Activated T-cell treated with anti-CD3 and anti-CD28 coated beads, Interleukin-2, amount 50 U/mL, for 4 hours (primary cell): ENCODE results near the gene FOXP1. TPM values are rescaled to one million over a fixed set of nuclear protein-coding genes. Genes with fewer than 3 reads are reported as not detected.

Experiments used
- ATAC-seq, 2 donors: fragments of 200-7000 bp; cut with Tn5 transposase; one replicate each; pipeline ENCODE4 v1.10.0; 2021
- DNase-seq: peaks from one replicate; pipeline ENCODE4 v3.0.0-alpha.2; 2020
- H3K27me3 Mint-ChIP-seq: one replicate; pipeline ENCODE4 v1.8.0; 2021; ENCODE audit warnings: low read depth, mixed read lengths
- H3K36me3 Mint-ChIP-seq: one replicate; pipeline ENCODE4 v1.8.0; 2022; ENCODE audit warnings: mixed read lengths; ENCODE audit not compliant: insufficient read depth
- H3K4me1 Mint-ChIP-seq: one replicate; pipeline ENCODE4 v1.8.0; 2021; ENCODE audit warnings: low read depth, mixed read lengths
- H3K4me3 Mint-ChIP-seq: one replicate; pipeline ENCODE4 v1.8.0; 2021; ENCODE audit warnings: mild to moderate bottlenecking, moderate library complexity, mixed read lengths
- H3K9me3 Mint-ChIP-seq: one replicate; pipeline ENCODE4 v1.8.0; 2021; ENCODE audit warnings: mixed read lengths
- total RNA-seq, 3 donors: library from RNA; stranded (reverse); gene quantifications; one replicate each; pipeline ENCODE4 v1.2.1, GENCODE V29; 2021

FOXP1 gene
- total RNA-seq, 3 donors from 2014 or later: 251 to 263 (median 256) TPM

DNA sequence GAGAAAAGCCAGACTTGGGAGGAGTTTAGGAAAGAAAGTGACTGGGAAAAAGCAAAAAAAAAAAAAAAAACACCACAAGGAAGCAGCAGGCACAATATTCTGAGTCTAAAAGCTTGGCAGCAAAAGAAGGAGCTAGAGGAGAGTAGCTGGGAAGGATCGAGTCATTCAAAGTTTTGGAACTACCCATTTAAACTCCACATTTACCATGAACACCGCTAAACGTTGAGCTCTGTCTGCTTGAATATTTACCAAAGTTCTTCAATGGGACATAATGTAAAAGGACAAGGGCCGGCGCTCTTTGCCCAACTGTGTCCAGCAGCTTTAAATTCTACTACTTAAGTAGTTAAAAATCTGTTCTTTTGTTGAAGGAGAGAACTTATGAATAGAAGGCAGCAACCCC lies 481.9 kb downstream of the FOXP1 start:
- Mint-ChIP-seq H3K4me1 (peaks cover 88% of the 10 kb centered on the region), H3K4me3 (peak overlapping the region; percentile 52), H3K36me3 (peaks cover 54% of the 10 kb centered on the region), H3K27me3 (no peaks in the 10 kb centered on the region), H3K9me3 (no peaks in the 10 kb centered on the region)
- ATAC-seq: no peak
- DNase-seq: no peak

GRCh38 chr3:71101014-71101413 lies 482.5 kb downstream of the FOXP1 start:
- Mint-ChIP-seq H3K4me1 (peaks cover 91% of the 10 kb centered on the region), H3K4me3 (peak overlapping the region; percentile 52), H3K27me3 (no peaks in the 10 kb centered on the region), H3K9me3 (no peaks in the 10 kb centered on the region), H3K36me3 (peaks cover 57% of the 10 kb centered on the region)
- DNase-seq (no peak), ATAC-seq (peak; percentile 40 to 45)

GRCh38 chr3:71099997-71100719 lies 483.4 kb downstream of the FOXP1 start:
- Mint-ChIP-seq H3K27me3 (no peaks in the 10 kb centered on the region), H3K4me1 (peaks cover 91% of the 10 kb centered on the region), H3K36me3 (peaks cover 58% of the 10 kb centered on the region), H3K4me3 (peak overlapping the region; percentile 52), H3K9me3 (no peaks in the 10 kb centered on the region)
- ATAC-seq: peak; percentile 44 to 47
- no peak for DNase-seq

GRCh38 chr3:71097557-71097956 lies 486.0 kb downstream of the FOXP1 start:
- peaks cover 51% of the 10 kb centered on the region for H3K36me3 Mint-ChIP-seq
- H3K4me3 Mint-ChIP-seq: no peak overlapping the region
- ATAC-seq: no peak
- H3K9me3 Mint-ChIP-seq: peaks cover 3% of the 10 kb centered on the region
- DNase-seq: no peak
- H3K4me1 Mint-ChIP-seq: peaks cover 88% of the 10 kb centered on the region
- H3K27me3 Mint-ChIP-seq: no peaks in the 10 kb centered on the region

- Mint-ChIP-seq H3K27me3 (no peaks in the 10 kb centered on the region), H3K9me3 (peaks cover 3% of the 10 kb centered on the region), H3K36me3 (peaks cover 45% of the 10 kb centered on the region), H3K4me3 (no peak overlapping the region), H3K4me1 (peaks cover 82% of the 10 kb centered on the region)
- ATAC-seq (no peak), DNase-seq (no peak)
Measured at GRCh38 chr3:71095511-71096291, 487.8 kb downstream of the FOXP1 start.

DNA sequence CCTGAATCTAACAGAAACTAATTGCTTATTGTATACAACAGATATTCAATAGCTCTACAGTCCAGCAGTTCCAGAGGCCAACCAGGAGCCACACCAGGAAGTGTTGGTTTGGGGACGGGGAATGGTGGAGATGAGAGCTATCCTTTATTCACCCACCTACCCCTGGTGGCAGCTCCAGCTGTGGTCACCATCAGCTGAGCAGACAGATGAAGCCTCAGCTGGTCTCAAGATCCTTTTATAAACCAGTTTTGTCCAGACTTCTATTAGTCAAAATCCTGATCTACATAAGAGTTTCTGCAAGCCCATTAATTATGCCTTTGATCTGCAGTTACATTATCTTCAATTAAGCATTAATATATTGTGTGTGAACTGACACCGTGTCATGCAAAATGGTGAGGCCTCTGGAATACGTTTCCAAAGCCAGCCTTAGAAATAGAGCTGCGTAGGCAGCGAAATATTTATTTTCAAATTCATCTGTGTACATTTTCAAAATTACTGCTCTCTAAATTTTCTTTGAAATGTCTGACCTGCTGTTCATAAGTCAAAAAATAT lies 488.8 kb downstream of the FOXP1 start:
- ATAC-seq (no peak), DNase-seq (no peak)
- Mint-ChIP-seq H3K36me3 (peaks cover 43% of the 10 kb centered on the region), H3K4me3 (no peak overlapping the region), H3K4me1 (peaks cover 82% of the 10 kb centered on the region), H3K27me3 (no peaks in the 10 kb centered on the region), H3K9me3 (peaks cover 3% of the 10 kb centered on the region)

- peaks cover 6% of the 10 kb centered on the region for H3K9me3 Mint-ChIP-seq
- H3K27me3 Mint-ChIP-seq: no peaks in the 10 kb centered on the region
- no peak for ATAC-seq
- peaks cover 51% of the 10 kb centered on the region for H3K36me3 Mint-ChIP-seq
- H3K4me1 Mint-ChIP-seq: peaks cover 88% of the 10 kb centered on the region
- no peak for DNase-seq
- no peak overlapping the region for H3K4me3 Mint-ChIP-seq
Measured at GRCh38 chr3:71092665-71093064, 490.9 kb downstream of the FOXP1 start.

- H3K27me3 Mint-ChIP-seq: no peaks in the 10 kb centered on the region
- peaks cover 42% of the 10 kb centered on the region for H3K36me3 Mint-ChIP-seq
- H3K9me3 Mint-ChIP-seq: peaks cover 6% of the 10 kb centered on the region
- peak overlapping the region; percentile 11 for H3K4me3 Mint-ChIP-seq
- peaks cover 81% of the 10 kb centered on the region for H3K4me1 Mint-ChIP-seq
- peak in 1 of 2 donors; percentile 11 for ATAC-seq
- DNase-seq: no peak
Measured at GRCh38 chr3:71090207-71090606, 493.3 kb downstream of the FOXP1 start.

DNA sequence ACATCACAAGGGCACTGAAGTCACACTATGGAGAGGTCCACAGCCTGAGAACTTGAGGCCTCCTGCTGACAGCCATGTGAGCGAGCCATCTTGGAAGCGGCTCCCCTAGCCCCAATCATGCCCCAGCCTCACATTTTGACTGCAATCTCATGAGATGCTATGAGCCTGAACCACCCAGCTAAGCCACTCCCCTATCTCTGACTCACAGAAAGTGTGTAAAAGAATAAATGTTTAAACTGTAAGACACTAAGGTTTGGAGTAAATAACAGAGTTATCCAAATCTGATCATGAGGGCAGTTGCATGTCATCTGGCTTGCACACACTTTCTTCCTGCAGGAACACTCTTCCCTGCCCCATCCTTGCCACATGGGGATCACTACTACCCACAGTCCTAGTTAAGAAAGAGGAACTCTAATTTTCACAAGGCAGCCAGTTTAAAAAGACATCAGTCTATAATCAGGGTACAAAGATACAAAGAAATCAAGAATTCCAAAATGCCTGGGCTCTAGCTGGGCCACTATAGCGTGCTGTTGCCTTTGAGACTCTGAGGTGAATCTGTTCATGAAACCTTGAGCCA lies 494.2 kb downstream of the FOXP1 start:
- DNase-seq (no peak), ATAC-seq (peak in 1 of 2 donors; percentile 13)
- no peaks in the 10 kb centered on the region for H3K27me3 Mint-ChIP-seq
- H3K4me1 Mint-ChIP-seq: peaks cover 81% of the 10 kb centered on the region
- H3K36me3 Mint-ChIP-seq: peaks cover 38% of the 10 kb centered on the region
- no peak overlapping the region for H3K4me3 Mint-ChIP-seq
- H3K9me3 Mint-ChIP-seq: peaks cover 4% of the 10 kb centered on the region

- ATAC-seq (no peak), DNase-seq (no peak)
- H3K36me3 Mint-ChIP-seq: peaks cover 43% of the 10 kb centered on the region
- H3K4me3 Mint-ChIP-seq: peak overlapping the region; percentile 27
- H3K27me3 Mint-ChIP-seq: no peaks in the 10 kb centered on the region
- H3K9me3 Mint-ChIP-seq: peaks cover 3% of the 10 kb centered on the region
- H3K4me1 Mint-ChIP-seq: peaks cover 84% of the 10 kb centered on the region
Measured at GRCh38 chr3:71088742-71089141, 494.8 kb downstream of the FOXP1 start.

- Mint-ChIP-seq H3K9me3 (peaks cover 3% of the 10 kb centered on the region), H3K27me3 (no peaks in the 10 kb centered on the region), H3K36me3 (peaks cover 48% of the 10 kb centered on the region), H3K4me3 (peak overlapping the region; percentile 27), H3K4me1 (peaks cover 86% of the 10 kb centered on the region)
- DNase-seq (no peak), ATAC-seq (no peak)
Measured at GRCh38 chr3:71088019-71088708, 495.4 kb downstream of the FOXP1 start.

GRCh38 chr3:71087143-71088018 lies 496.1 kb downstream of the FOXP1 start:
- ATAC-seq: peak; percentile 68 to 72
- no peaks in the 10 kb centered on the region for H3K27me3 Mint-ChIP-seq
- H3K4me1 Mint-ChIP-seq: peaks cover 85% of the 10 kb centered on the region
- H3K36me3 Mint-ChIP-seq: peaks cover 49% of the 10 kb centered on the region
- peaks cover 3% of the 10 kb centered on the region for H3K9me3 Mint-ChIP-seq
- peak overlapping the region; percentile 65 for H3K4me3 Mint-ChIP-seq
- DNase-seq: no peak

- Mint-ChIP-seq H3K36me3 (peaks cover 46% of the 10 kb centered on the region), H3K9me3 (peaks cover 3% of the 10 kb centered on the region), H3K4me3 (peak overlapping the region; percentile 65), H3K4me1 (peaks cover 83% of the 10 kb centered on the region), H3K27me3 (no peaks in the 10 kb centered on the region)
- no peak for DNase-seq
- peak in 1 of 2 donors; percentile 2 for ATAC-seq
Measured at GRCh38 chr3:71086777-71087142, 496.8 kb downstream of the FOXP1 start.
